Measurements from ENCODE around the gene APLP2.

The APLP2 gene

GRCh38 chr11:130069659-130070108 lies at the start of gene APLP2:
Gene APLP2 (plus strand): TSS chr11:130069894. CDS start chr11:130069978, 84 bp downstream.
- TF ChIP-seq FOXM1 (IDR thresholded peaks at IDR 0.05; ENCODE audit: borderline replicate concordance, low read depth) (no peak), YY1 (IDR thresholded peaks at IDR 0.05; ENCODE audit: low read depth) (peak; percentile 69), TCF12 (IDR thresholded peaks at IDR 0.05; ENCODE audit: low read depth) (0 out of 2 replicates have a peak, but pooled peaks have one; percentile 23), NFIC (IDR thresholded peaks at IDR 0.05) (0 out of 2 replicates have a peak, but pooled peaks have one; percentile 3), MAX (IDR thresholded peaks at IDR 0.05) (peak; percentile 33; the same call in 1 of the 2 replicates), CREB1 (IDR thresholded peaks at IDR 0.05; ENCODE audit: low read depth) (peak; percentile 70), USF1 (IDR thresholded peaks at IDR 0.05) (no peak), CEBPB (IDR thresholded peaks at IDR 0.05) (no peak), EGR1 (IDR thresholded peaks at IDR 0.05) (no peak), REST (IDR thresholded peaks at IDR 0.05; ENCODE audit: low read depth) (no peak), RAD21 (IDR thresholded peaks at IDR 0.05; ENCODE audit: low read depth) (no peak; the same call in 1 of the 2 replicates), ZBTB7A (IDR thresholded peaks at IDR 0.05; ENCODE audit: low read depth) (no peak), TAF1 (IDR thresholded peaks at IDR 0.05; ENCODE audit: low read depth) (peak; percentile 100), TEAD4 (IDR thresholded peaks at IDR 0.05) (0 out of 2 replicates have a peak, but pooled peaks have one; percentile 33), EP300 (IDR thresholded peaks at IDR 0.05; ENCODE audit: borderline replicate concordance) (no peak)

- TF ChIP-seq RAD21 (IDR thresholded peaks at IDR 0.05; ENCODE audit: low read depth): no peak
- peak; percentile 60 for TF ChIP-seq TEAD4 (IDR thresholded peaks at IDR 0.05)
Measured at GRCh38 chr11:130020323-130020722, 49.4 kb upstream of the APLP2 start.

- TF ChIP-seq RAD21 (IDR thresholded peaks at IDR 0.05; ENCODE audit: low read depth) (no peak), ZBTB7A (IDR thresholded peaks at IDR 0.05; ENCODE audit: low read depth) (no peak)
Measured at GRCh38 chr11:130022799-130023198, 46.9 kb upstream of the APLP2 start.

GRCh38 chr11:130023204-130023603 lies 46.5 kb upstream of the APLP2 start:
- TF ChIP-seq ZBTB7A (IDR thresholded peaks at IDR 0.05; ENCODE audit: low read depth) (no peak), TCF12 (IDR thresholded peaks at IDR 0.05; ENCODE audit: low read depth) (peak; percentile 95), EP300 (IDR thresholded peaks at IDR 0.05; ENCODE audit: borderline replicate concordance) (peak; percentile 96), RAD21 (IDR thresholded peaks at IDR 0.05; ENCODE audit: low read depth) (peak; percentile 7; the same call in 1 of the 2 replicates), NFIC (IDR thresholded peaks at IDR 0.05) (peak; percentile 94), CREB1 (IDR thresholded peaks at IDR 0.05; ENCODE audit: low read depth) (no peak), USF1 (IDR thresholded peaks at IDR 0.05) (no peak), TEAD4 (IDR thresholded peaks at IDR 0.05) (peak; percentile 94), MAX (IDR thresholded peaks at IDR 0.05) (peak; percentile 71; the same call in 1 of the 2 replicates), YY1 (IDR thresholded peaks at IDR 0.05; ENCODE audit: low read depth) (peak; percentile 57; the same call in 1 of the 2 replicates), FOXM1 (IDR thresholded peaks at IDR 0.05; ENCODE audit: borderline replicate concordance, low read depth) (peak; percentile 78)

GRCh38 chr11:130024361-130024760 lies 45.3 kb upstream of the APLP2 start:
- TF ChIP-seq EGR1 (IDR thresholded peaks at IDR 0.05) (no peak), FOXM1 (IDR thresholded peaks at IDR 0.05; ENCODE audit: borderline replicate concordance, low read depth) (no peak), TAF1 (IDR thresholded peaks at IDR 0.05; ENCODE audit: low read depth) (no peak), CREB1 (IDR thresholded peaks at IDR 0.05; ENCODE audit: low read depth) (no peak), ZBTB7A (IDR thresholded peaks at IDR 0.05; ENCODE audit: low read depth) (no peak), TCF12 (IDR thresholded peaks at IDR 0.05; ENCODE audit: low read depth) (no peak), TEAD4 (IDR thresholded peaks at IDR 0.05) (no peak), USF1 (IDR thresholded peaks at IDR 0.05) (no peak), REST (IDR thresholded peaks at IDR 0.05; ENCODE audit: low read depth) (no peak), RAD21 (IDR thresholded peaks at IDR 0.05; ENCODE audit: low read depth) (no peak)

GRCh38 chr11:130025371-130025770 lies 44.3 kb upstream of the APLP2 start:
- no peak for TF ChIP-seq TEAD4 (IDR thresholded peaks at IDR 0.05)
- TF ChIP-seq NFIC (IDR thresholded peaks at IDR 0.05): no peak
- TF ChIP-seq FOXM1 (IDR thresholded peaks at IDR 0.05; ENCODE audit: borderline replicate concordance, low read depth): no peak
- TF ChIP-seq EGR1 (IDR thresholded peaks at IDR 0.05): no peak
- TF ChIP-seq EP300 (IDR thresholded peaks at IDR 0.05; ENCODE audit: borderline replicate concordance): no peak
- TF ChIP-seq TAF1 (IDR thresholded peaks at IDR 0.05; ENCODE audit: low read depth): no peak
- TF ChIP-seq RAD21 (IDR thresholded peaks at IDR 0.05; ENCODE audit: low read depth): no peak
- TF ChIP-seq CREB1 (IDR thresholded peaks at IDR 0.05; ENCODE audit: low read depth): no peak
- TF ChIP-seq CEBPB (IDR thresholded peaks at IDR 0.05): no peak

All from Ishikawa (cell line).